Hepatocyte (in vitro differentiated cells): Measurements from ENCODE around the gene LARP4.

Experiments
- EZH2 ChIP-seq: fragments of 200-600 bp; sonication (generic); IDR thresholded peaks from 2 replicates; pipeline ENCODE4 v1.6.1; 2016; ENCODE audit warnings: antibody characterized with exemption, mild to moderate bottlenecking, borderline replicate concordance
- TF ChIP-seq, protein P1 (sequence below): fragments of 200-600 bp; sonication (generic); IDR thresholded peaks from 2 replicates; pipeline ENCODE4 v1.5.1; 2016; ENCODE audit warnings: antibody characterized with exemption, mild to moderate bottlenecking; ENCODE audit not compliant: poor library complexity

DNA sequence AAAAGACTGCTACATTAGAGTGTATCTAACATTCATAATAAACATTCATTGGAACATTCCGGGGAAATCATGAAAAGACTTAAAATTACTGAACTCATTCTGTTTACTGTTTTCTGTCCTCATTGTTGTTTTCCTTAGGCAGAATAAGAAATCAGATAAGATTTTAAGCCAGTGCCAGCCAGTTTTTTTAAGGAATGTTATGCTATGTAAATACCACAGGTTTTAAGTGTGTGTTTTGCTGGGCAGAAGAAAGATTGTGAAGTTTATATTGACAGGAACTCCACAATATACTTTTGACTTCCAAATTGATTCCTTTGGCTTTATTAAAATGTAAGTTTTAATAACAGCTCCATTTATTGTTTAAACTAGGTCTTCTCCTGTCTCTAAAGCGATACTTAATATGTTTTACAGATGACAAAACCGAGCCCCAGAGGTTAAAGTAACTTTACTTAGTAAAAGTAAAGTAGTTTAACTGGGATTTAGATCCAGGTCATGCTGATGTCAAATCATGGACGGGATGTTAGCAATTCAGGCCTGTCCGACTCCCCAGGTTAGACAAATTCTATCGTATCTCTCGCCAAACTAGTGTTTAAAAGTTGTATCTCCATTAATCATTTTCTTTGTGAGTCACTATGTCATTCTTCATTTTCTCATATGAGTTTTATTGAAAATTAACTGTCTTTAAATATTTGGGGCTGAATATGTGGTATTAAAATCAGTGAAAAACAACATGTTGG is 1.7 kb downstream of the LARP4 start:
- TF ChIP-seq, protein P1, sequence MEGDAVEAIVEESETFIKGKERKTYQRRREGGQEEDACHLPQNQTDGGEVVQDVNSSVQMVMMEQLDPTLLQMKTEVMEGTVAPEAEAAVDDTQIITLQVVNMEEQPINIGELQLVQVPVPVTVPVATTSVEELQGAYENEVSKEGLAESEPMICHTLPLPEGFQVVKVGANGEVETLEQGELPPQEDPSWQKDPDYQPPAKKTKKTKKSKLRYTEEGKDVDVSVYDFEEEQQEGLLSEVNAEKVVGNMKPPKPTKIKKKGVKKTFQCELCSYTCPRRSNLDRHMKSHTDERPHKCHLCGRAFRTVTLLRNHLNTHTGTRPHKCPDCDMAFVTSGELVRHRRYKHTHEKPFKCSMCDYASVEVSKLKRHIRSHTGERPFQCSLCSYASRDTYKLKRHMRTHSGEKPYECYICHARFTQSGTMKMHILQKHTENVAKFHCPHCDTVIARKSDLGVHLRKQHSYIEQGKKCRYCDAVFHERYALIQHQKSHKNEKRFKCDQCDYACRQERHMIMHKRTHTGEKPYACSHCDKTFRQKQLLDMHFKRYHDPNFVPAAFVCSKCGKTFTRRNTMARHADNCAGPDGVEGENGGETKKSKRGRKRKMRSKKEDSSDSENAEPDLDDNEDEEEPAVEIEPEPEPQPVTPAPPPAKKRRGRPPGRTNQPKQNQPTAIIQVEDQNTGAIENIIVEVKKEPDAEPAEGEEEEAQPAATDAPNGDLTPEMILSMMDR, result no peak
- TF ChIP-seq EZH2, result no peak
